WTC11 (cell line): Measurements from ENCODE around the gene AHNAK.

Source experiments
- CTCF ChIP-seq: fragments of 200-600 bp; IDR thresholded peaks from 2 replicates; pipeline ENCODE4 v1.8.0; 2022; ENCODE audit warnings: antibody characterized with exemption
- E2F4 ChIP-seq: sonication (generic); formaldehyde crosslinking; IDR thresholded peaks from 2 replicates; pipeline ENCODE4 v1.8.1; 2022; ENCODE audit warnings: low read depth, mild to moderate bottlenecking, moderate library complexity, missing genetic modification reagents, borderline replicate concordance
- HMGXB4 ChIP-seq: sonication (generic); formaldehyde crosslinking; IDR thresholded peaks from 2 replicates; pipeline ENCODE4 v1.8.1; 2023; ENCODE audit warnings: mild to moderate bottlenecking, moderate library complexity, missing genetic modification reagents
- JUN ChIP-seq: sonication (generic); formaldehyde crosslinking; IDR thresholded peaks from 2 replicates; pipeline ENCODE4 v1.8.0; 2023; ENCODE audit warnings: mild to moderate bottlenecking, missing genetic modification reagents
- MAX ChIP-seq: sonication (generic); formaldehyde crosslinking; IDR thresholded peaks from 2 replicates; pipeline ENCODE4 v1.8.0; 2022; ENCODE audit warnings: mild to moderate bottlenecking, missing genetic modification reagents
- NR2C2 ChIP-seq: sonication (generic); formaldehyde crosslinking; IDR thresholded peaks from 2 replicates; pipeline ENCODE4 v1.8.0; 2022; ENCODE audit warnings: mild to moderate bottlenecking, missing genetic modification reagents
- PRDM15 ChIP-seq: sonication (generic); formaldehyde crosslinking; IDR thresholded peaks from 2 replicates; pipeline ENCODE4 v1.8.0; 2022; ENCODE audit warnings: missing genetic modification reagents
- SMAD3 ChIP-seq: sonication (generic); formaldehyde crosslinking; IDR thresholded peaks from 2 replicates; pipeline ENCODE4 v1.8.0; 2022; ENCODE audit warnings: missing genetic modification reagents, mild to moderate bottlenecking, borderline replicate concordance
- ZNF121 ChIP-seq: sonication (generic); formaldehyde crosslinking; IDR thresholded peaks from 2 replicates; pipeline ENCODE4 v1.8.0; 2023; ENCODE audit warnings: missing genetic modification reagents
- ZNF512 ChIP-seq: sonication (generic); formaldehyde crosslinking; IDR thresholded peaks from 2 replicates; pipeline ENCODE4 v1.8.1; 2022; ENCODE audit warnings: missing genetic modification reagents, borderline replicate concordance

GRCh38 chr11:62487136-62487535 lies 59.5 kb downstream of the AHNAK start:
- TF ChIP-seq CTCF (no peak), E2F4 (CRISPR knock-in tag) (no peak), ZNF121 (CRISPR knock-in tag) (no peak), HMGXB4 (CRISPR knock-in tag) (no peak), MAX (no peak), JUN (CRISPR knock-in tag) (no peak), PRDM15 (no peak), ZNF512 (CRISPR knock-in tag) (no peak), SMAD3 (CRISPR knock-in tag) (no peak), NR2C2 (CRISPR knock-in tag) (no peak)
